Keratinocyte (primary cell): ENCODE data around the gene MYL7. TPM values are rescaled to one million over a fixed set of nuclear protein-coding genes. Genes with fewer than 3 reads are reported as not detected.

ENCODE experiments used
- DNase-seq: peaks from one replicate; pipeline ENCODE4 v3.0.0-alpha.2; 2011; ENCODE audit warnings: low read depth, missing footprints, low spot score
- FAIRE-seq: peaks from 2 replicates; lab custom pipeline; 2011; peaks lifted over from hg19 to GRCh38; lab: Jason Lieb, UNC
- H2AFZ ChIP-seq: 2 replicates; pipeline ENCODE4 v1.6.0; 2012; ENCODE audit warnings: low read length, control low read depth, inconsistent platforms; ENCODE audit not compliant: control insufficient read depth
- H3K27ac ChIP-seq: 2 replicates; pipeline ENCODE4 v1.5.1; 2011; ENCODE audit warnings: low read length; ENCODE audit not compliant: control insufficient read depth, insufficient read depth
- H3K27me3 ChIP-seq: 3 replicates; pipeline ENCODE4 v1.6.0; 2011; ENCODE audit warnings: low read length; ENCODE audit not compliant: control insufficient read depth, insufficient read depth; ENCODE audit errors: extremely low read depth
- H3K36me3 ChIP-seq, 2 experiments: 2 replicates in 1 of 2; 3 replicates in 1 of 2; pipeline ENCODE4 v1.5.1; 2011; ENCODE audit warnings: low read length in 2 of 2, mild to moderate bottlenecking in 1 of 2; ENCODE audit not compliant: control insufficient read depth in 2 of 2, insufficient read depth in 2 of 2; ENCODE audit errors: extremely low read depth in 1 of 2
- H3K4me1 ChIP-seq: 3 replicates; pipeline ENCODE4 v1.5.1; 2011; ENCODE audit warnings: low read length; ENCODE audit not compliant: control insufficient read depth, insufficient read depth; ENCODE audit errors: extremely low read depth
- H3K4me2 ChIP-seq: 3 replicates; pipeline ENCODE4 v1.6.0; 2011; ENCODE audit warnings: low read depth, low read length; ENCODE audit not compliant: control insufficient read depth, insufficient read depth; ENCODE audit errors: extremely low read depth
- H3K4me3 ChIP-seq, 3 experiments: fragments of 200-600 bp in 1 of 3; sonication (generic) in 1 of 3; 2 replicates in 2 of 3; 3 replicates in 1 of 3; pipeline ENCODE4 v1.5.1; 2011 to 2016; ENCODE audit warnings: low read length in 3 of 3, mild to moderate bottlenecking in 3 of 3, control low read depth in 2 of 3, inconsistent platforms in 1 of 3, low read depth in 1 of 3, mixed read lengths in 1 of 3, mixed run types in 1 of 3, moderate library complexity in 1 of 3; ENCODE audit not compliant: control insufficient read depth in 2 of 3, insufficient read depth in 2 of 3; ENCODE audit errors: extremely low read depth in 1 of 3
- H3K79me2 ChIP-seq: 2 replicates; pipeline ENCODE4 v1.6.0; 2012; ENCODE audit warnings: low read length; ENCODE audit not compliant: control insufficient read depth, insufficient read depth
- H3K9ac ChIP-seq: 3 replicates; pipeline ENCODE4 v1.6.0; 2011; ENCODE audit warnings: low read length; ENCODE audit not compliant: control insufficient read depth, insufficient read depth; ENCODE audit errors: extremely low read depth
- H3K9me1 ChIP-seq: 3 replicates; pipeline ENCODE4 v1.6.0; 2011; ENCODE audit warnings: low read length; ENCODE audit not compliant: control insufficient read depth, insufficient read depth; ENCODE audit errors: extremely low read depth
- H3K9me3 ChIP-seq: 2 replicates; pipeline ENCODE4 v1.5.1; 2012; ENCODE audit warnings: low read depth, low read length; ENCODE audit not compliant: control insufficient read depth
- H4K20me1 ChIP-seq: 3 replicates; pipeline ENCODE4 v1.6.0; 2011; ENCODE audit warnings: low read length; ENCODE audit not compliant: control insufficient read depth, insufficient read depth; ENCODE audit errors: extremely low read depth
- CTCF ChIP-seq, 3 experiments: IDR thresholded peaks in 1 of 3; conservative IDR thresholded peaks in 1 of 3; optimal IDR thresholded peaks in 1 of 3; 2 replicates in 2 of 3; 3 replicates in 1 of 3; pipeline versions ENCODE3 to v1.5.1; 2011; ENCODE audit warnings: low read length in 3 of 3, mild to moderate bottlenecking in 3 of 3, moderate library complexity in 2 of 3, control low read depth in 1 of 3, inconsistent platforms in 1 of 3; ENCODE audit not compliant: insufficient read depth in 2 of 3; ENCODE audit errors: extremely low read depth in 1 of 3
- EZH2 ChIP-seq: IDR thresholded peaks from one replicate; pipeline ENCODE4 v1.6.1; 2012; ENCODE audit warnings: inconsistent platforms, mild to moderate bottlenecking, low read length, moderate library complexity
- dilution Hi-C: fragments of 300-500 bp; cut with MboI; formaldehyde crosslinking; loops from one replicate; pipeline ENCODE4 v1.7.0; 2020; ENCODE audit warnings: low sequenced_read_pairs; ENCODE audit not compliant: extremely low pct_ligation_motif_present
- polyA plus RNA-seq, 5 experiments: library from polyadenylated mRNA; depleted of rRNA in 3 of 5; stranded (reverse) in 3 of 5; stranded (forward) in 1 of 5; unstranded in 1 of 5; fragments of >200 nt; gene quantifications; 1 replicate in 1 of 5; 2 replicates in 3 of 5; 3 replicates in 1 of 5; pipeline versions ENCODE4 v1.2.1 to v1.2.3, GENCODE V29; 2011 to 2012; ENCODE audit warnings: missing spikeins in 2 of 5, low read depth in 1 of 5, low replicate concordance in 1 of 5

MYL7 gene
- polyA plus RNA-seq, 1 donor (not counting 4 experiments of a cell fraction or from before 2014, with no cell fraction given), result 0.59 TPM

- no peak overlapping the region for H3K4me3 ChIP-seq
- no peak for FAIRE-seq
These were observed 4.4 kb upstream of the MYL7 start for GRCh38 chr7:44145479-44145968.

GRCh38 chr7:44144968-44145478 lies 3.9 kb upstream of the MYL7 start:
- no peak overlapping the region for H3K27ac ChIP-seq
- no peak overlapping the region for H2AFZ ChIP-seq
- no peaks in the 10 kb centered on the region for H3K36me3 ChIP-seq
- H3K4me2 ChIP-seq, result no peak overlapping the region
- H4K20me1 ChIP-seq, result no peaks in the 10 kb centered on the region
- H3K4me1 ChIP-seq, result peaks cover 3% of the 10 kb centered on the region
- H3K9me1 ChIP-seq, result no peaks in the 10 kb centered on the region
- H3K27me3 ChIP-seq, result peaks cover 29% of the 10 kb centered on the region
- dilution Hi-C loops, result no loop called here
- TF ChIP-seq CTCF (optimal IDR thresholded peaks at IDR 0.05 in 1 of 3, IDR thresholded peaks at IDR 0.05 in 1 of 3, conservative IDR thresholded peaks at IDR 0.05 in 1 of 3; ENCODE audit: extremely low read depth in 1 of 3, insufficient read depth in 2 of 3, low read length in 3 of 3) (no peak), EZH2 (no peak)
- H3K79me2 ChIP-seq, result no peaks in the 10 kb centered on the region
- H3K9me3 ChIP-seq, result no peaks in the 10 kb centered on the region
- DNase-seq (no peak), FAIRE-seq (no peak)
- H3K9ac ChIP-seq, result no peak overlapping the region
- H3K4me3 ChIP-seq, result no peak overlapping the region

More at GRCh38 chr7:44145479-44145968, 4.4 kb upstream of the MYL7 start:
- Histone ChIP-seq H3K79me2 (no peaks in the 10 kb centered on the region), H3K4me1 (peaks cover 3% of the 10 kb centered on the region), H3K27ac (no peak overlapping the region), H3K36me3 (no peaks in the 10 kb centered on the region), H3K9ac (no peak overlapping the region), H3K27me3 (peaks cover 29% of the 10 kb centered on the region), H3K9me3 (no peaks in the 10 kb centered on the region), H4K20me1 (no peaks in the 10 kb centered on the region), H3K4me2 (no peak overlapping the region), H2AFZ (no peak overlapping the region), H3K9me1 (no peaks in the 10 kb centered on the region)
- dilution Hi-C loops, result no loop called here
- no peak for DNase-seq
- no peak for TF ChIP-seq CTCF (optimal IDR thresholded peaks at IDR 0.05 in 1 of 3, IDR thresholded peaks at IDR 0.05 in 1 of 3, conservative IDR thresholded peaks at IDR 0.05 in 1 of 3; ENCODE audit: extremely low read depth in 1 of 3, insufficient read depth in 2 of 3, low read length in 3 of 3)
- peak; percentile 36 for TF ChIP-seq EZH2
